ENCODE measurements around the gene DAB2IP. TPM values are rescaled to one million over a fixed set of nuclear protein-coding genes. Genes with fewer than 3 reads are reported as not detected.

The DAB2IP gene
- polyA plus RNA-seq, 1 donor (not counting 4 experiments of a cell fraction or from before 2014, with no cell fraction given): 28.6 TPM

DNA sequence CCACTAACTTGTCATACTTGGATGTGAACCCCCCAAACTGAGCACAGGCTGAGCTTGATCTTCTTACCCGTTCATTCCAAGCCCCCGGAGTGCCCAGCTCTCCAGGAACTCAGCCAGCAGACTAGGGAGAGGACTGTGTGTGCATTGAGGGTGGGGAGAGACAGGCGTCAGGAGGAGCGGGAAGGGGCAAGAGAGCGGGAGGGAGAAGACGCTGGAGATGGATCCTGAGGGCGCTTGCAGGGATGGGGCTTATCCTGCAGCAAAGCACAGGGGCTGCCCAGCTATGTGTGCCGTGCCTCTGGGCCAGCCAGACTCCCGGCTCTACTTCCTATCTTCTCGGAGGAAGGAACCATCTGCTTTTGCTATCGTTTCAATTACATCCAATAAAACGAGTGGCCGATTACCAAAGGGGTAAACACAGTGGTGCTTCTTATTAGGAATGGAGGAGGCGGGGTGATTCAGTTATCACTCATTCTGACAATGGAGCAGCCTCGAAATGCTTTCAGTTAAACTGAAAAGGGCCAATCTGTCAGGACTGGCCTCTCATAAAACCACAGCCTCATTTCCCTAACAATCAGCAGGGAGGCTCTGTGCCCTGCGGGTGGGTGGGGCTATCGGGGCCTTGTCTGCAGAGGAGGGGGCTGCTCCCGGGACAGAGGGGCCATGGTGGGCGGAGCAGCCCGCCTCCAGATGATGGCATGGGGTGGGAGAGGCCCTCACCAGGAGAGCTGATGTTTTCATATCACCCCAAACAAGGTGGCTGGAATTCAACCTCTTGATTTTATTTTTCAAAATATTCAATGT lies 168.2 kb downstream of the DAB2IP start:
- Histone ChIP-seq H3K79me2 (ENCODE audit: control insufficient read depth, insufficient read depth, low read length) (no peaks in the 10 kb centered on the region), H3K36me3 (ENCODE audit: control insufficient read depth in 2 of 2, extremely low read depth in 1 of 2, insufficient read depth in 2 of 2, low read length in 2 of 2) (peaks cover 0 to 4% of the 10 kb centered on the region in 2 experiments), H4K20me1 (ENCODE audit: control insufficient read depth, extremely low read depth, insufficient read depth, low read length) (no peaks in the 10 kb centered on the region), H3K9ac (ENCODE audit: control insufficient read depth, extremely low read depth, insufficient read depth, low read length) (no peak overlapping the region), H3K27ac (ENCODE audit: control insufficient read depth, insufficient read depth, low read length) (no peak overlapping the region), H3K4me3 (ENCODE audit: control insufficient read depth in 2 of 3, extremely low read depth in 1 of 3, insufficient read depth in 2 of 3, low read depth in 1 of 3, low read length in 3 of 3) (no peak overlapping the region), H3K4me1 (ENCODE audit: control insufficient read depth, extremely low read depth, insufficient read depth, low read length) (no peaks in the 10 kb centered on the region), H2AFZ (ENCODE audit: control insufficient read depth, low read length) (no peak overlapping the region), H3K27me3 (ENCODE audit: control insufficient read depth, extremely low read depth, insufficient read depth, low read length) (no peaks in the 10 kb centered on the region), H3K9me1 (ENCODE audit: control insufficient read depth, extremely low read depth, insufficient read depth, low read length) (no peaks in the 10 kb centered on the region), H3K4me2 (ENCODE audit: control insufficient read depth, extremely low read depth, insufficient read depth, low read depth, low read length) (no peak overlapping the region), H3K9me3 (ENCODE audit: control insufficient read depth, low read depth, low read length) (no peaks in the 10 kb centered on the region)
- dilution Hi-C loops (cut with MboI; ENCODE audit: extremely low pct_ligation_motif_present, low sequenced_read_pairs): no loop called here
- no peak for DNase-seq (ENCODE audit: low read depth, low spot score)
- peak; percentile 51 for FAIRE-seq
- TF ChIP-seq, protein P1, sequence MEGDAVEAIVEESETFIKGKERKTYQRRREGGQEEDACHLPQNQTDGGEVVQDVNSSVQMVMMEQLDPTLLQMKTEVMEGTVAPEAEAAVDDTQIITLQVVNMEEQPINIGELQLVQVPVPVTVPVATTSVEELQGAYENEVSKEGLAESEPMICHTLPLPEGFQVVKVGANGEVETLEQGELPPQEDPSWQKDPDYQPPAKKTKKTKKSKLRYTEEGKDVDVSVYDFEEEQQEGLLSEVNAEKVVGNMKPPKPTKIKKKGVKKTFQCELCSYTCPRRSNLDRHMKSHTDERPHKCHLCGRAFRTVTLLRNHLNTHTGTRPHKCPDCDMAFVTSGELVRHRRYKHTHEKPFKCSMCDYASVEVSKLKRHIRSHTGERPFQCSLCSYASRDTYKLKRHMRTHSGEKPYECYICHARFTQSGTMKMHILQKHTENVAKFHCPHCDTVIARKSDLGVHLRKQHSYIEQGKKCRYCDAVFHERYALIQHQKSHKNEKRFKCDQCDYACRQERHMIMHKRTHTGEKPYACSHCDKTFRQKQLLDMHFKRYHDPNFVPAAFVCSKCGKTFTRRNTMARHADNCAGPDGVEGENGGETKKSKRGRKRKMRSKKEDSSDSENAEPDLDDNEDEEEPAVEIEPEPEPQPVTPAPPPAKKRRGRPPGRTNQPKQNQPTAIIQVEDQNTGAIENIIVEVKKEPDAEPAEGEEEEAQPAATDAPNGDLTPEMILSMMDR (optimal IDR thresholded peaks at IDR 0.05 in 1 of 3, IDR thresholded peaks at IDR 0.05 in 1 of 3, conservative IDR thresholded peaks at IDR 0.05 in 1 of 3; ENCODE audit: extremely low read depth in 1 of 3, insufficient read depth in 2 of 3, low read length in 3 of 3): no peak
- no peak for TF ChIP-seq EZH2 (IDR thresholded peaks at IDR 0.05; ENCODE audit: low read length)

GRCh38 chr9:121820286-121821005 lies 169.0 kb downstream of the DAB2IP start:
- DNase-seq (ENCODE audit: low read depth, low spot score) (no peak), FAIRE-seq (no peak)
- Histone ChIP-seq H3K9me1 (ENCODE audit: control insufficient read depth, extremely low read depth, insufficient read depth, low read length) (no peaks in the 10 kb centered on the region), H3K9me3 (ENCODE audit: control insufficient read depth, low read depth, low read length) (no peaks in the 10 kb centered on the region), H3K36me3 (ENCODE audit: control insufficient read depth in 2 of 2, extremely low read depth in 1 of 2, insufficient read depth in 2 of 2, low read length in 2 of 2) (peaks cover 0 to 4% of the 10 kb centered on the region in 2 experiments), H3K79me2 (ENCODE audit: control insufficient read depth, insufficient read depth, low read length) (no peaks in the 10 kb centered on the region), H3K4me3 (ENCODE audit: control insufficient read depth in 2 of 3, extremely low read depth in 1 of 3, insufficient read depth in 2 of 3, low read depth in 1 of 3, low read length in 3 of 3) (no peak overlapping the region), H3K9ac (ENCODE audit: control insufficient read depth, extremely low read depth, insufficient read depth, low read length) (no peak overlapping the region), H2AFZ (ENCODE audit: control insufficient read depth, low read length) (no peak overlapping the region), H3K27ac (ENCODE audit: control insufficient read depth, insufficient read depth, low read length) (no peak overlapping the region), H3K27me3 (ENCODE audit: control insufficient read depth, extremely low read depth, insufficient read depth, low read length) (no peaks in the 10 kb centered on the region), H3K4me1 (ENCODE audit: control insufficient read depth, extremely low read depth, insufficient read depth, low read length) (no peaks in the 10 kb centered on the region), H4K20me1 (ENCODE audit: control insufficient read depth, extremely low read depth, insufficient read depth, low read length) (no peaks in the 10 kb centered on the region), H3K4me2 (ENCODE audit: control insufficient read depth, extremely low read depth, insufficient read depth, low read depth, low read length) (no peak overlapping the region)
- dilution Hi-C loops (cut with MboI; ENCODE audit: extremely low pct_ligation_motif_present, low sequenced_read_pairs): no loop called here
- no peak for TF ChIP-seq EZH2 (IDR thresholded peaks at IDR 0.05; ENCODE audit: low read length)
- TF ChIP-seq, protein P1 (optimal IDR thresholded peaks at IDR 0.05 in 1 of 3, IDR thresholded peaks at IDR 0.05 in 1 of 3, conservative IDR thresholded peaks at IDR 0.05 in 1 of 3; ENCODE audit: extremely low read depth in 1 of 3, insufficient read depth in 2 of 3, low read length in 3 of 3): no peak
